Measurements from ENCODE around the gene PKD2. TPM values are rescaled to one million over a fixed set of nuclear protein-coding genes. Genes with fewer than 3 reads are reported as not detected.

The PKD2 gene
- total and polyA plus RNA-seq, 2 experiments from 2014 or later, result 17.8 to 36.7 TPM

DNA sequence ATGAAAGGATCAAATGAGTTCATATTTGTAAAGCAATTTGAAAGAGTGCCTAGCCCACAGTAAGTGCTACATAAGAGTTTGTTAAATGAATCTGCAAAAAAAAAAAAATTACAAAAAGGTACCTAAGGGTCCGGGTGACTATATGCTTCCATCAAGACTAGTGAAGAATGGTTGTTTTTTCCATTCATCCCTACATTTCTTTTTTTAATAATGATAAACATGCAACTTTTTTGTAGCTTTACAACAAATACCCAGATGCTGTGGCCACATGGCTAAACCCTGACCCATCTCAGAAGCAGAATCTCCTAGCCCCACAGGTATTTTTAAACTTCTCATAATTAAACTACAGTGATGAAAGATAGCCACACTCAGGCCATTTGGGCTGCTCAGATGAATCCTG is 27.6 kb upstream of the PKD2 start:
- H3K36me3 ChIP-seq (replicated peaks; ENCODE audit: insufficient read depth, low read depth), result no peaks in the 10 kb centered on the region
- H2AFZ ChIP-seq, result no peak overlapping the region
- no peaks in the 10 kb centered on the region for H3K4me1 ChIP-seq (ENCODE audit: insufficient read depth)
- no peaks in the 10 kb centered on the region for H3K9me3 ChIP-seq (ENCODE audit: low read depth)
- 100% methylated on average over 1 of the region's 1 CpG for WGBS (ENCODE audit: low lambda C conversion rate, missing lambda C conversion rate)
- H3K27ac ChIP-seq, result no peak overlapping the region
- no peak overlapping the region for H3K4me2 ChIP-seq
- H3K27me3 ChIP-seq, result peaks cover 17% of the 10 kb centered on the region
- H3K9me2 ChIP-seq (replicated peaks; ENCODE audit: insufficient read depth), result no peaks in the 10 kb centered on the region
- TF ChIP-seq EZH2 (IDR thresholded peaks at IDR 0.05; ENCODE audit: borderline replicate concordance), result no peak
- TF ChIP-seq, protein P1, sequence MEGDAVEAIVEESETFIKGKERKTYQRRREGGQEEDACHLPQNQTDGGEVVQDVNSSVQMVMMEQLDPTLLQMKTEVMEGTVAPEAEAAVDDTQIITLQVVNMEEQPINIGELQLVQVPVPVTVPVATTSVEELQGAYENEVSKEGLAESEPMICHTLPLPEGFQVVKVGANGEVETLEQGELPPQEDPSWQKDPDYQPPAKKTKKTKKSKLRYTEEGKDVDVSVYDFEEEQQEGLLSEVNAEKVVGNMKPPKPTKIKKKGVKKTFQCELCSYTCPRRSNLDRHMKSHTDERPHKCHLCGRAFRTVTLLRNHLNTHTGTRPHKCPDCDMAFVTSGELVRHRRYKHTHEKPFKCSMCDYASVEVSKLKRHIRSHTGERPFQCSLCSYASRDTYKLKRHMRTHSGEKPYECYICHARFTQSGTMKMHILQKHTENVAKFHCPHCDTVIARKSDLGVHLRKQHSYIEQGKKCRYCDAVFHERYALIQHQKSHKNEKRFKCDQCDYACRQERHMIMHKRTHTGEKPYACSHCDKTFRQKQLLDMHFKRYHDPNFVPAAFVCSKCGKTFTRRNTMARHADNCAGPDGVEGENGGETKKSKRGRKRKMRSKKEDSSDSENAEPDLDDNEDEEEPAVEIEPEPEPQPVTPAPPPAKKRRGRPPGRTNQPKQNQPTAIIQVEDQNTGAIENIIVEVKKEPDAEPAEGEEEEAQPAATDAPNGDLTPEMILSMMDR (IDR thresholded peaks at IDR 0.05; ENCODE audit: poor library complexity), result no peak
- no peak for TF ChIP-seq EZH2phosphoT487 (IDR thresholded peaks at IDR 0.05; ENCODE audit: low read depth, severe bottlenecking, unreplicated experiment)
- H3K79me2 ChIP-seq, result no peaks in the 10 kb centered on the region
- no peaks in the 10 kb centered on the region for H4K20me1 ChIP-seq (ENCODE audit: insufficient read depth, poor library complexity, severe bottlenecking)
- DNase-seq (ENCODE audit: low spot score), result no peak
- H3K4me3 ChIP-seq, result no peak overlapping the region

DNA sequence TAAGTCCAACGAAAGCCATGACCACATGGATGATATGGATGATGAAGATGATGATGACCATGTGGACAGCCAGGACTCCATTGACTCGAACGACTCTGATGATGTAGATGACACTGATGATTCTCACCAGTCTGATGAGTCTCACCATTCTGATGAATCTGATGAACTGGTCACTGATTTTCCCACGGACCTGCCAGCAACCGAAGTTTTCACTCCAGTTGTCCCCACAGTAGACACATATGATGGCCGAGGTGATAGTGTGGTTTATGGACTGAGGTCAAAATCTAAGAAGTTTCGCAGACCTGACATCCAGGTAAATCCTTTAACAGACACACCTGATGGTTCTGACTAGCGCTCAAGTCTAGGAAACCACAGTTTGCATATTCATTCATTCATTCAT is 25.9 kb upstream of the PKD2 start:
- Histone ChIP-seq H3K27ac (no peak overlapping the region), H3K36me3 (replicated peaks; ENCODE audit: insufficient read depth, low read depth) (no peaks in the 10 kb centered on the region), H3K27me3 (peaks cover 3% of the 10 kb centered on the region), H3K9me2 (replicated peaks; ENCODE audit: insufficient read depth) (no peaks in the 10 kb centered on the region), H3K79me2 (no peaks in the 10 kb centered on the region), H3K4me1 (ENCODE audit: insufficient read depth) (no peaks in the 10 kb centered on the region), H3K4me2 (no peak overlapping the region), H4K20me1 (ENCODE audit: insufficient read depth, poor library complexity, severe bottlenecking) (no peaks in the 10 kb centered on the region), H3K4me3 (no peak overlapping the region), H3K9me3 (ENCODE audit: low read depth) (no peaks in the 10 kb centered on the region), H2AFZ (no peak overlapping the region)
- WGBS (ENCODE audit: low lambda C conversion rate, missing lambda C conversion rate), result 96% methylated on average over 8 of the region's 8 CpGs
- TF ChIP-seq EZH2 (IDR thresholded peaks at IDR 0.05; ENCODE audit: borderline replicate concordance) (no peak), EZH2phosphoT487 (IDR thresholded peaks at IDR 0.05; ENCODE audit: low read depth, severe bottlenecking, unreplicated experiment) (no peak)
- TF ChIP-seq, protein P1 (IDR thresholded peaks at IDR 0.05; ENCODE audit: poor library complexity), result no peak
- DNase-seq (ENCODE audit: low spot score), result no peak

DNA sequence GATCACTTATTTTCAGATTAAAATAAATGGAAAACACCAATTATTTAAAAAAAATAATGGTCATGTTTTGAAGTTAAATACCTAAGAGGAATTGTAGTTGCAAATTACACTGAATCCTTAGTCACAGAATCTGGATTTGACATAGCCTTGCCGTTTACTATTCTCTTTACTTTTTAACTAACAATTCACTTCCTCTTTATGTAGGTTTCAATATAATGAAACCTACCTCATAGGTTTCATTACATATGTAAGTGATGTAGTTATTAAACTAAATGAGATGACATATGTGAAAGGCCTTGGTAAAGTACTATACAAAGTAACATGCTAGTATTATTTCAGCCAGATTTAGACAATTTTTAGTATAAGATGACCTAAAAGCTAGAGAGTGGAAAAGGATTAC is 25.4 kb upstream of the PKD2 start:
- no peak for DNase-seq (ENCODE audit: low spot score)
- Histone ChIP-seq H3K27me3 (peaks cover 3% of the 10 kb centered on the region), H3K4me1 (ENCODE audit: insufficient read depth) (no peaks in the 10 kb centered on the region), H3K4me2 (no peak overlapping the region), H3K9me3 (ENCODE audit: low read depth) (no peaks in the 10 kb centered on the region), H3K36me3 (replicated peaks; ENCODE audit: insufficient read depth, low read depth) (no peaks in the 10 kb centered on the region), H2AFZ (no peak overlapping the region), H3K4me3 (no peak overlapping the region), H3K27ac (no peak overlapping the region), H3K79me2 (no peaks in the 10 kb centered on the region), H3K9me2 (replicated peaks; ENCODE audit: insufficient read depth) (no peaks in the 10 kb centered on the region), H4K20me1 (ENCODE audit: insufficient read depth, poor library complexity, severe bottlenecking) (no peaks in the 10 kb centered on the region)
- TF ChIP-seq, protein P1 (IDR thresholded peaks at IDR 0.05; ENCODE audit: poor library complexity), result no peak
- no peak for TF ChIP-seq EZH2phosphoT487 (IDR thresholded peaks at IDR 0.05; ENCODE audit: low read depth, severe bottlenecking, unreplicated experiment)
- TF ChIP-seq EZH2 (IDR thresholded peaks at IDR 0.05; ENCODE audit: borderline replicate concordance), result no peak
- 92% methylated on average over 1 of the region's 1 CpG for WGBS (ENCODE audit: low lambda C conversion rate, missing lambda C conversion rate)

All from hepatocyte (in vitro differentiated cells).